Measurements from ENCODE around the gene ZFP30. TPM values are rescaled to one million over a fixed set of nuclear protein-coding genes. Genes with fewer than 3 reads are reported as not detected.

ZFP30 gene
- total and polyA plus RNA-seq, 2 of the 4 experiments (the other 2 are of a cell fraction): 1.7 to 10.2 TPM

GRCh38 chr19:37669450-37669914 lies 14.2 kb upstream of the ZFP30 start:
- Histone ChIP-seq H3K79me1 (ENCODE audit: low read depth in 1 of 2, low read length in 2 of 2) (no peaks in the 10 kb centered on the region), H3K4me3 (ENCODE audit: insufficient read depth, low read depth, low read length) (no peak overlapping the region), H2BK15ac (ENCODE audit: low read depth, low read length) (no peak overlapping the region), H2BK5ac (ENCODE audit: low read depth, low read length, poor library complexity, severe bottlenecking) (no peak overlapping the region), H2AK9ac (replicated peaks; ENCODE audit: low read depth, low read length, poor library complexity) (no peak overlapping the region), H4K20me1 (ENCODE audit: insufficient read depth, low read length) (no peaks in the 10 kb centered on the region), H4K5ac (ENCODE audit: low read depth, low read length) (no peak overlapping the region), H3K14ac (replicated peaks; ENCODE audit: low read depth, low read length) (no peak overlapping the region), H3K27me3 (ENCODE audit: control insufficient read depth, insufficient read depth, low read length) (no peaks in the 10 kb centered on the region), H3K9me1 (ENCODE audit: insufficient read depth, low read length) (no peaks in the 10 kb centered on the region), H3K56ac (ENCODE audit: extremely low read depth, insufficient read depth, low read length) (no peak overlapping the region), H3K4me2 (ENCODE audit: low read depth, low read length) (no peak overlapping the region), H3K9me3 (ENCODE audit: control insufficient read depth, insufficient read depth, low read length) (peaks cover 38% of the 10 kb centered on the region), H3K9ac (ENCODE audit: low read depth, low read length) (no peak overlapping the region), H3K36me3 (ENCODE audit: control insufficient read depth, insufficient read depth, low read length) (no peaks in the 10 kb centered on the region), H2AK5ac (ENCODE audit: low read depth, low read length) (no peak overlapping the region), H3K4me1 (ENCODE audit: control insufficient read depth, insufficient read depth, low read length) (no peaks in the 10 kb centered on the region), H3K27ac (ENCODE audit: insufficient read depth, low read length) (no peak overlapping the region), H3K23ac (ENCODE audit: low read depth, low read length) (no peak overlapping the region), H2BK120ac (ENCODE audit: low read depth, low read length) (no peak overlapping the region), H2BK20ac (ENCODE audit: low read depth, low read length) (no peak overlapping the region), H4K8ac (ENCODE audit: low read depth in 2 of 2, low read length in 2 of 2) (no peak overlapping the region), H4K91ac (ENCODE audit: insufficient read depth, low read depth, low read length) (no peak overlapping the region), H2AFZ (replicated peaks; ENCODE audit: low read length, poor library complexity) (no peak overlapping the region), H3K4ac (ENCODE audit: low read depth, low read length) (no peak overlapping the region), H3K18ac (ENCODE audit: low read depth, low read length) (no peak overlapping the region)
- POLR2A ChIA-PET (ENCODE audit: unreplicated experiment): no interaction called here
- dilution Hi-C loops (cut with HindIII; ENCODE audit: low sequenced_read_pairs, unreplicated experiment) (no loop called here), in situ Hi-C loops (cut with MboI; ENCODE audit: low sequenced_read_pairs) (no loop called here), intact Hi-C loops (cut with micrococcal nuclease) (no loop called here)
- CTCF ChIA-PET: no interaction called here
- no CpG with 5 or more reads among the region's 6 CpGs for WGBS, 2 experiments (ENCODE audit: extremely low coverage in 2 of 2, insufficient read length in 1 of 2)
- DNase-seq (no peak), ATAC-seq (ENCODE audit: low read depth) (no peak)
- no peak for TF ChIP-seq BHLHE40 (IDR thresholded peaks at IDR 0.05; ENCODE audit: low read depth, low read length)
- no peak for TF ChIP-seq CTCF (conservative IDR thresholded peaks at IDR 0.05; ENCODE audit: low read depth, low read length)
- no peak for TF ChIP-seq RFX5 (IDR thresholded peaks at IDR 0.05; ENCODE audit: low read depth, low read length)
- TF ChIP-seq ELK1 (IDR thresholded peaks at IDR 0.05; ENCODE audit: borderline replicate concordance, low read depth, low read length): no peak
- TF ChIP-seq POLR2A (IDR thresholded peaks at IDR 0.05; ENCODE audit: low read depth, low read length): no peak
- no peak for TF ChIP-seq SMC3 (IDR thresholded peaks at IDR 0.05; ENCODE audit: low read depth, low read length)
- TF ChIP-seq USF2 (IDR thresholded peaks at IDR 0.05; ENCODE audit: low read depth, low read length): no peak
- no peak for TF ChIP-seq NFE2L2 (IDR thresholded peaks at IDR 0.05; ENCODE audit: low read depth, low read length)
- TF ChIP-seq FOS (IDR thresholded peaks at IDR 0.05; ENCODE audit: low read depth, low read length): no peak
- TF ChIP-seq CHD1 (IDR thresholded peaks at IDR 0.05; ENCODE audit: low read depth, low read length): no peak
- no peak for TF ChIP-seq MAZ (IDR thresholded peaks at IDR 0.05; ENCODE audit: borderline replicate concordance, low read depth, low read length)
- no peak for TF ChIP-seq MAFK (IDR thresholded peaks at IDR 0.05; ENCODE audit: low read depth, low read length)
- TF ChIP-seq RAD21 (IDR thresholded peaks at IDR 0.05; ENCODE audit: low read length): no peak
- no peak for TF ChIP-seq CEBPB (IDR thresholded peaks at IDR 0.05; ENCODE audit: low read depth, low read length)
- TF ChIP-seq MXI1 (IDR thresholded peaks at IDR 0.05; ENCODE audit: borderline replicate concordance, low read depth, low read length): no peak
- TF ChIP-seq RCOR1 (IDR thresholded peaks at IDR 0.05; ENCODE audit: insufficient replicate concordance, low read length): no peak
- BruUV-seq (replicated peaks): no TSS peak
